ENCODE data around the gene ESYT3. TPM values are rescaled to one million over a fixed set of nuclear protein-coding genes. Genes with fewer than 3 reads are reported as not detected.
"Not testable (repeated sequence)": the region's sequence is repeated elsewhere in the genome, so short reads cannot be mapped to it uniquely, and the experiment has no call there.

ESYT3 gene
- total RNA-seq, 1 donor from 2014 or later: not detected

DNA sequence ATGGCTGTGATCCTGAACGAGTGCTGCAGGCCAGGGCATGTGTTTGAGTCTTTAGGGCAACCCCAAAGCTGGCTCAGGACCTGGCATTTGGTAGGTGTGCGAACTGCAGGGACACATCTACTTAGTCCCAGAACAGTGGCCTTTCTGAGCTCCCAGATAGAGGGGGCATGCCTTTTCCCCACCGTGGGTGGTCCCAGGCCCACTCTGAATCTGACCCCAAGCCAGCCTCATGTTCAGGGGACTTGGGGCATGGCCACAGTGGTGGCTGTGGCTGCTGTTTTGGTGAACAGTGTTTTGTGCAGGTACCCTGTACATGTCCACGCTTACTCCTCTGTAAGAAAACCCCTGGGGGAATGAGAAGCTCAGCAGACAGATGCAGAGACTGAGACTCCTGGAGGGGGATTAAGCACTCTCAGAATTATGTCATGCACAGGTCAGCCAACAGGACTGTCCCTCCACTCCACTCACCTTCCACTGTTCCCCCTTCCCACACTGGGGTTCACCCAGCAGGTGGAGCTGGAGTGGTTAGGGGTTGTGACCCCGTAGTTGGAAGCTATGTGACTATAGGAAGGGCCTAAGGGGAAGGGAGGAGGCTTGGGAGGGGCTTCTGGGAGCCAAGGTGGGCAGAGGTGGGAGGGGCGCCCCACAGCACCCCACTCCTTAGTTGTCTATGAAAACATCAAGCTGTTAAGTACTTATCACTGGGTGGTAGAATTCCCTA lies 16.4 kb downstream of the ESYT3 start:
- no peaks in the 10 kb centered on the region for H3K36me3 Mint-ChIP-seq (ENCODE audit: low read depth, unreplicated experiment)
- no peaks in the 10 kb centered on the region for H3K4me1 Mint-ChIP-seq (ENCODE audit: unreplicated experiment)
- no peak overlapping the region for H3K27ac Mint-ChIP-seq (ENCODE audit: unreplicated experiment)
- peaks cover 12% of the 10 kb centered on the region for H3K27me3 Mint-ChIP-seq (ENCODE audit: unreplicated experiment)
- TF ChIP-seq, protein P1, sequence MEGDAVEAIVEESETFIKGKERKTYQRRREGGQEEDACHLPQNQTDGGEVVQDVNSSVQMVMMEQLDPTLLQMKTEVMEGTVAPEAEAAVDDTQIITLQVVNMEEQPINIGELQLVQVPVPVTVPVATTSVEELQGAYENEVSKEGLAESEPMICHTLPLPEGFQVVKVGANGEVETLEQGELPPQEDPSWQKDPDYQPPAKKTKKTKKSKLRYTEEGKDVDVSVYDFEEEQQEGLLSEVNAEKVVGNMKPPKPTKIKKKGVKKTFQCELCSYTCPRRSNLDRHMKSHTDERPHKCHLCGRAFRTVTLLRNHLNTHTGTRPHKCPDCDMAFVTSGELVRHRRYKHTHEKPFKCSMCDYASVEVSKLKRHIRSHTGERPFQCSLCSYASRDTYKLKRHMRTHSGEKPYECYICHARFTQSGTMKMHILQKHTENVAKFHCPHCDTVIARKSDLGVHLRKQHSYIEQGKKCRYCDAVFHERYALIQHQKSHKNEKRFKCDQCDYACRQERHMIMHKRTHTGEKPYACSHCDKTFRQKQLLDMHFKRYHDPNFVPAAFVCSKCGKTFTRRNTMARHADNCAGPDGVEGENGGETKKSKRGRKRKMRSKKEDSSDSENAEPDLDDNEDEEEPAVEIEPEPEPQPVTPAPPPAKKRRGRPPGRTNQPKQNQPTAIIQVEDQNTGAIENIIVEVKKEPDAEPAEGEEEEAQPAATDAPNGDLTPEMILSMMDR (IDR thresholded peaks at IDR 0.05; ENCODE audit: unreplicated experiment): no peak
- no peak for DNase-seq (ENCODE audit: low spot score)
- H3K9me3 Mint-ChIP-seq (ENCODE audit: unreplicated experiment): no peaks in the 10 kb centered on the region
- H3K4me3 Mint-ChIP-seq (ENCODE audit: unreplicated experiment): no peak overlapping the region

DNA sequence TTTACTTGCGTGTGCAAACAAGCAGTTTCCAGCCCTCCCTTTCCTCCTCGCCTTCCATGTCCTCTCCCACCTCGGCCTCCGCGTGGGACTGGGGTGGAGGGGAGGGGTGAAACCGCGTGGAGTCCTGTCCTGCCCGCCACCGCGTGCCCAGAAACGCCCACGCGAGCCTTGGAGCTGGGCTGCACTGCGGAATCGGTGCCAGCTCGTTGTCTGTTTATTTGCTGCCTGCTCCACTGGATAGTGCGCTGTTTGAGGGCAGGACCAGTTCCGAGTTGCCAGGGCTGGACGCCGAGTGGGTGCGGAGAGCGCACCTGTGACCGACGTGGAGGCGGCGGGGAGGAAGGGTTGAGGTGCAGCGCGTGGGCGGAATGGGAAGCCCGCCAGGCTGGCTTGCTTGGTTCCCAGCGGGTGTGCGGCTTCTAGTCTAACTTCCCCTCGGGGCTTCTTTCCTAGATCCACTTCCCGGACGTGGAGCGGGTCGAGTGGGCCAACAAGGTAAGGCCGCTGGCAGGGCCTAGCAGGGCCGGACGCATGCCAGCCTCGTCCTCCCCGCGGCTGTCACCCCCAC lies 17.3 kb downstream of the ESYT3 start:
- Mint-ChIP-seq H3K9me3 (ENCODE audit: unreplicated experiment) (no peaks in the 10 kb centered on the region), H3K4me1 (ENCODE audit: unreplicated experiment) (no peaks in the 10 kb centered on the region), H3K36me3 (ENCODE audit: low read depth, unreplicated experiment) (no peaks in the 10 kb centered on the region), H3K27ac (ENCODE audit: unreplicated experiment) (no peak overlapping the region), H3K4me3 (ENCODE audit: unreplicated experiment) (no peak overlapping the region), H3K27me3 (ENCODE audit: unreplicated experiment) (peaks cover 13% of the 10 kb centered on the region)
- no peak for DNase-seq (ENCODE audit: low spot score)
- TF ChIP-seq, protein P1 (IDR thresholded peaks at IDR 0.05; ENCODE audit: unreplicated experiment): no peak

DNA sequence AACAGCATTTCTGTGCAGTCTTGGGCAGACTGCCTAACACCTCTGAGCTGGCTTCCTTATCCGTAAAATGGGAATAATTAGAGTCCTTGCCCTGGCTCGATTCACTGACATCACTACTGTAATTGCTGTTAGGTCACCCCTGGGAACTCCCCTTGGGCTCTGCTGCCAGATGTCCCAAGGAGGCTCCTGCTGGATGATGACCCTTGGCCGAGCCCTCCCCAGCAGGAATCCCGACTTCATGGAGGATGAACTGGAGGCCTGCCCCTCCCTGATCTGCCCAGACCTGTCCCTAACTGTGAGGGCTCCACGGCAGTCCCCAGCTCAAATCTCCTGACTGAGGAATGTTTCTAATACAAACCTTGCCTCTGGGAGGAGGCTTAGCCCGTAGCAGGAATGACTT lies 18.0 kb downstream of the ESYT3 start:
- H3K4me1 Mint-ChIP-seq (ENCODE audit: unreplicated experiment): no peaks in the 10 kb centered on the region
- no peaks in the 10 kb centered on the region for H3K36me3 Mint-ChIP-seq (ENCODE audit: low read depth, unreplicated experiment)
- peaks cover 11% of the 10 kb centered on the region for H3K27me3 Mint-ChIP-seq (ENCODE audit: unreplicated experiment)
- TF ChIP-seq, protein P1 (IDR thresholded peaks at IDR 0.05; ENCODE audit: unreplicated experiment): no peak
- no peak for DNase-seq (ENCODE audit: low spot score)
- no peaks in the 10 kb centered on the region for H3K9me3 Mint-ChIP-seq (ENCODE audit: unreplicated experiment)
- H3K4me3 Mint-ChIP-seq (ENCODE audit: unreplicated experiment): no peak overlapping the region
- H3K27ac Mint-ChIP-seq (ENCODE audit: unreplicated experiment): no peak overlapping the region

DNA sequence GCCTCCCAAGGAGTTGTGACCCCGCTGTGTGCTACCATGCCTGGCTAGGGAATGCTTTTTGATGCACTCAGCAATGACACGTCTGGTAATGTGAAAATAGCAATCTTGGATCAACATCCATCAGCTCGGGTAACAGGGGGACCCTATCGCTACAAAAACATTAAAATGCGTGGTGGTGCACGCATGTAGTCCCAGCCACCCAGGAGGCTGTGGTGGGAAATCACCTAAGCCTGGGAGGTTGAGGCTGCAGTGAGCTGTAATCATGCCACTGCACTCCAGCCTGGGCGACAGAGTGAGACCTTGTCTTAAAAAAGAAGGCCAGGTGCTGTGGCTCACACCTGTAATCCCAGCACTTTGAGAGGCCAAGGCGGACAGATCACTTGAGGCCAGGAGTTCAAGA lies 19.5 kb downstream of the ESYT3 start:
- not testable (repeated sequence) for DNase-seq (ENCODE audit: low spot score); H3K36me3 Mint-ChIP-seq (ENCODE audit: low read depth, unreplicated experiment); H3K27ac Mint-ChIP-seq (ENCODE audit: unreplicated experiment); H3K4me1 Mint-ChIP-seq (ENCODE audit: unreplicated experiment); H3K9me3 Mint-ChIP-seq (ENCODE audit: unreplicated experiment); H3K4me3 Mint-ChIP-seq (ENCODE audit: unreplicated experiment)
- peaks cover 18% of the 10 kb centered on the region for H3K27me3 Mint-ChIP-seq (ENCODE audit: unreplicated experiment)

DNA sequence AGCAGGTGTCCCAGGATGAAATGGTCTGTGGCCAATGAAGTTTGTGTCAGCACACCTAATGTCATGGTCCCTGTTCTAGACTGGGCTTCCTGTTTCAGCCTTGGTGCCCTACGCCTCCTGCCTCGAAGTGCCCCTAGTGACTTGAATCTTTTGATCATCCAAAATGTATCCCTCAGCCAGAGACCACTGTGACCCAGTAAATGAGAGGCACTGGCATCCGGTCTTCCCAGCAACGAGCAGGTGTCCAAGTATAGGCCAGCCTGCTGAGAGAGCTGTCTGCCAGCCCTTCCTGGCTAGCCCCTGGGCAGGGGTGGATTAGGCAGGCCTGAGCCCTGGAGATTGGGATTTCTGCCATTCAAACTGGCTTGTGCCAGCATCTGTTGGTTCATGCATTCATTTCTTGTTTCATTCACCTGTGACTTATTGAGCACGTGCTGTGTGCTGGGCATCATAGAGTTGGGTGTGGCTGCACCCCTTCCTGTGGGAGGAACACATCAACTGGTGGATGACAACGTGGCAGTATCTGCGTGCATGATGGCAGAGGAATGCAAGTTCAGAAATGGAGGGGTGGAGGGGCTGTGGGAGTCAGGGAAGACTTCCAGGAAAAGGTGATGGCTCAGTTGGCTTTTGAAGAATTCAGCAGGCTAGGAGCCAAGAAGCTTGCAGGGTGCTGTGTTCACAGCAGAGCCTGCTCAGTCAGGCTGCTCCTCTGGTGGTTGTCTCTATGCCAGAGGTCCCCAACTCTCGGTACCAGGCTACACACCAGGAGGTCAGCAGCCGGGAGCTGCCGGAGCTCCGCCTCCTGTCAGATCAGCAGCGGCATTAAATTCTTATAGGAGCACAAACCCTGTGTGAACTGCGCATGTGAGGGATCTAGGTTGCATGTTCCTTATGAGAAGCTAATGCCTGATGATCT lies 21.6 kb downstream of the ESYT3 start:
- H3K9me3 Mint-ChIP-seq (ENCODE audit: unreplicated experiment): no peaks in the 10 kb centered on the region
- H3K36me3 Mint-ChIP-seq (ENCODE audit: low read depth, unreplicated experiment): no peaks in the 10 kb centered on the region
- TF ChIP-seq, protein P1 (IDR thresholded peaks at IDR 0.05; ENCODE audit: unreplicated experiment): no peak
- H3K27ac Mint-ChIP-seq (ENCODE audit: unreplicated experiment): no peak overlapping the region
- H3K27me3 Mint-ChIP-seq (ENCODE audit: unreplicated experiment): peaks cover 15% of the 10 kb centered on the region
- no peak overlapping the region for H3K4me3 Mint-ChIP-seq (ENCODE audit: unreplicated experiment)
- no peaks in the 10 kb centered on the region for H3K4me1 Mint-ChIP-seq (ENCODE audit: unreplicated experiment)
- no peak for DNase-seq (ENCODE audit: low spot score)

Data from endothelial cell (in vitro differentiated cells).